TTC549 (cell line): Measurements from ENCODE around the gene C1QTNF1.
"Not testable (repeated sequence)": the region's sequence is repeated elsewhere in the genome, so short reads cannot be mapped to it uniquely, and the experiment has no call there.

Experiments
- FAIRE-seq: peaks from 2 replicates; lab custom pipeline; 2012; peaks lifted over from hg19 to GRCh38; lab: Jason Lieb, UNC

The C1QTNF1 gene

GRCh38 chr17:79024901-79025737 lies 1.1 kb downstream of the C1QTNF1 start:
- no peak for FAIRE-seq

GRCh38 chr17:79026376-79027273 lies 2.7 kb downstream of the C1QTNF1 start:
- no peak for FAIRE-seq

- FAIRE-seq = no peak
Measured at GRCh38 chr17:79027274-79027924, 3.4 kb downstream of the C1QTNF1 start.

- FAIRE-seq = no peak
Measured at GRCh38 chr17:79027925-79028491, 4.0 kb downstream of the C1QTNF1 start.

- no peak for FAIRE-seq
Measured at GRCh38 chr17:79028496-79029326, 4.7 kb downstream of the C1QTNF1 start.

GRCh38 chr17:79029327-79030009 lies 5.5 kb downstream of the C1QTNF1 start:
- no peak for FAIRE-seq

GRCh38 chr17:79030636-79031035 lies 6.7 kb downstream of the C1QTNF1 start:
- not testable (repeated sequence) for FAIRE-seq

GRCh38 chr17:79031996-79032875 lies 8.3 kb downstream of the C1QTNF1 start:
- FAIRE-seq = no peak

- no peak for FAIRE-seq
Measured at GRCh38 chr17:79033046-79033616, 9.2 kb downstream of the C1QTNF1 start.

- no peak for FAIRE-seq
Measured at GRCh38 chr17:79033741-79034501, 10.0 kb downstream of the C1QTNF1 start.

- no peak for FAIRE-seq
Measured at GRCh38 chr17:79034931-79035485, 11.0 kb downstream of the C1QTNF1 start.

- no peak for FAIRE-seq
Measured at GRCh38 chr17:79035686-79036085, 11.7 kb downstream of the C1QTNF1 start.

- FAIRE-seq = no peak
Measured at GRCh38 chr17:79036181-79036580, 12.2 kb downstream of the C1QTNF1 start.

- no peak for FAIRE-seq
Measured at GRCh38 chr17:79036596-79036995, 12.6 kb downstream of the C1QTNF1 start.

- FAIRE-seq = no peak
Measured at GRCh38 chr17:79038545-79039135, 14.7 kb downstream of the C1QTNF1 start.

- FAIRE-seq = no peak
Measured at GRCh38 chr17:79039171-79039570, 15.2 kb downstream of the C1QTNF1 start.

- FAIRE-seq = no peak
Measured at GRCh38 chr17:79039886-79040285, 15.9 kb downstream of the C1QTNF1 start.

- no peak for FAIRE-seq
Measured at GRCh38 chr17:79041041-79041570, 17.1 kb downstream of the C1QTNF1 start.
